ENCODE measurements around the gene GATA1. TPM values are rescaled to one million over a fixed set of nuclear protein-coding genes. Genes with fewer than 3 reads are reported as not detected.

The GATA1 gene
- total RNA-seq, 1 experiment from 2014 or later = 0.34 TPM

- DNase-seq (ENCODE audit: low read depth, low spot score) (no peak), ATAC-seq (no peak)
- no peaks in the 10 kb centered on the region for H3K9me2 ChIP-seq (ENCODE audit: insufficient read depth)
- RAD21 ChIA-PET (ENCODE audit: low non-redundant PET in 1 of 2, low total read pairs in 2 of 2, uncharacterized antibody in 2 of 2, unreplicated experiment in 2 of 2) = no interaction called here
- H2AFZ ChIP-seq (ENCODE audit: low read depth, low read length, poor library complexity, severe bottlenecking) = no peak overlapping the region
- no peak overlapping the region for H3K9ac ChIP-seq (ENCODE audit: low read length)
- no peaks in the 10 kb centered on the region for H3K79me2 ChIP-seq (ENCODE audit: insufficient read depth, low read length)
- H3K36me3 ChIP-seq (ENCODE audit: control insufficient read depth in 1 of 2, insufficient read depth in 2 of 2, low read length in 2 of 2) = no peaks in the 10 kb centered on the region
- TF ChIP-seq SRF (IDR thresholded peaks at IDR 0.05; ENCODE audit: low read depth) (no peak), EGR1 (IDR thresholded peaks at IDR 0.05; ENCODE audit: low read depth) (no peak), POLR2A (IDR thresholded peaks at IDR 0.05; ENCODE audit: borderline replicate concordance, extremely low read depth, insufficient read depth, insufficient read length) (no peak), ELF1 (IDR thresholded peaks at IDR 0.05; ENCODE audit: borderline replicate concordance, low read depth) (no peak), EZH2 (IDR thresholded peaks at IDR 0.05) (no peak), CTCF (IDR thresholded peaks at IDR 0.05 in 2 of 3, conservative IDR thresholded peaks at IDR 0.05 in 1 of 3; ENCODE audit: borderline replicate concordance in 1 of 3, insufficient read depth in 1 of 3, low read depth in 2 of 3, low read length in 2 of 3) (no peak), POLR2AphosphoS5 (IDR thresholded peaks at IDR 0.05; ENCODE audit: low read depth, low read length) (no peak), FOSL1 (IDR thresholded peaks at IDR 0.05; ENCODE audit: low read depth) (no peak), CEBPB (IDR thresholded peaks at IDR 0.05; ENCODE audit: low read depth) (no peak), ZNF274 (IDR thresholded peaks at IDR 0.05; ENCODE audit: low read depth, low read length) (no peak), ZFX (IDR thresholded peaks at IDR 0.05) (no peak), CBX3 (IDR thresholded peaks at IDR 0.05; ENCODE audit: low read depth) (no peak), SP1 (IDR thresholded peaks at IDR 0.05; ENCODE audit: low read depth) (no peak), YY1 (IDR thresholded peaks at IDR 0.05; ENCODE audit: extremely low read depth, insufficient replicate concordance, low read depth, low read length) (no peak), EZH2phosphoT487 (IDR thresholded peaks at IDR 0.05; ENCODE audit: borderline replicate concordance) (no peak)
- TF ChIP-seq, protein P1, sequence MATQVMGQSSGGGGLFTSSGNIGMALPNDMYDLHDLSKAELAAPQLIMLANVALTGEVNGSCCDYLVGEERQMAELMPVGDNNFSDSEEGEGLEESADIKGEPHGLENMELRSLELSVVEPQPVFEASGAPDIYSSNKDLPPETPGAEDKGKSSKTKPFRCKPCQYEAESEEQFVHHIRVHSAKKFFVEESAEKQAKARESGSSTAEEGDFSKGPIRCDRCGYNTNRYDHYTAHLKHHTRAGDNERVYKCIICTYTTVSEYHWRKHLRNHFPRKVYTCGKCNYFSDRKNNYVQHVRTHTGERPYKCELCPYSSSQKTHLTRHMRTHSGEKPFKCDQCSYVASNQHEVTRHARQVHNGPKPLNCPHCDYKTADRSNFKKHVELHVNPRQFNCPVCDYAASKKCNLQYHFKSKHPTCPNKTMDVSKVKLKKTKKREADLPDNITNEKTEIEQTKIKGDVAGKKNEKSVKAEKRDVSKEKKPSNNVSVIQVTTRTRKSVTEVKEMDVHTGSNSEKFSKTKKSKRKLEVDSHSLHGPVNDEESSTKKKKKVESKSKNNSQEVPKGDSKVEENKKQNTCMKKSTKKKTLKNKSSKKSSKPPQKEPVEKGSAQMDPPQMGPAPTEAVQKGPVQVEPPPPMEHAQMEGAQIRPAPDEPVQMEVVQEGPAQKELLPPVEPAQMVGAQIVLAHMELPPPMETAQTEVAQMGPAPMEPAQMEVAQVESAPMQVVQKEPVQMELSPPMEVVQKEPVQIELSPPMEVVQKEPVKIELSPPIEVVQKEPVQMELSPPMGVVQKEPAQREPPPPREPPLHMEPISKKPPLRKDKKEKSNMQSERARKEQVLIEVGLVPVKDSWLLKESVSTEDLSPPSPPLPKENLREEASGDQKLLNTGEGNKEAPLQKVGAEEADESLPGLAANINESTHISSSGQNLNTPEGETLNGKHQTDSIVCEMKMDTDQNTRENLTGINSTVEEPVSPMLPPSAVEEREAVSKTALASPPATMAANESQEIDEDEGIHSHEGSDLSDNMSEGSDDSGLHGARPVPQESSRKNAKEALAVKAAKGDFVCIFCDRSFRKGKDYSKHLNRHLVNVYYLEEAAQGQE (IDR thresholded peaks at IDR 0.05; ENCODE audit: low read depth) = no peak
- no peaks in the 10 kb centered on the region for H3K4me1 ChIP-seq (ENCODE audit: control insufficient read depth in 1 of 2, insufficient read depth in 2 of 2, low read length in 2 of 2)
- H3K4me3 ChIP-seq (replicated peaks in 1 of 2; ENCODE audit: low read depth in 1 of 2, low read length in 2 of 2) = no peak overlapping the region
- CTCF ChIA-PET = no interaction called here
- H3K4me2 ChIP-seq (ENCODE audit: low read length) = no peak overlapping the region
- BruUV-seq (replicated peaks) = no TSS peak
- POLR2A ChIA-PET = no interaction called here
- no peaks in the 10 kb centered on the region for H3K9me3 ChIP-seq (ENCODE audit: control insufficient read depth in 1 of 2, insufficient read depth in 1 of 2, low read depth in 1 of 2, low read length in 2 of 2)
- H3K27ac ChIP-seq (ENCODE audit: low read depth, low read length) = no peak overlapping the region
- no peaks in the 10 kb centered on the region for H3K27me3 ChIP-seq (ENCODE audit: insufficient read depth, low read length)
- intact Hi-C loops (cut with micrococcal nuclease) = no loop called here
- H4K20me1 ChIP-seq (ENCODE audit: insufficient read depth) = no peaks in the 10 kb centered on the region
Observed at GRCh38 chrX:48839686-48840085, 53.3 kb downstream of the GATA1 start.
